T-helper 22 cell (primary cell): Measurements from ENCODE around the gene MED27.

Source experiments
- DNase-seq: peaks from one replicate; pipeline ENCODE4 v3.0.0-alpha.2; 2020; ENCODE audit warnings: low read depth

The MED27 gene

GRCh38 chr9:131965103-131965502 lies 114.6 kb downstream of the MED27 start:
- DNase-seq = no peak

GRCh38 chr9:131963072-131964030 lies 116.3 kb downstream of the MED27 start:
- DNase-seq = no peak

GRCh38 chr9:131961496-131961880 lies 118.2 kb downstream of the MED27 start:
- no peak for DNase-seq

GRCh38 chr9:131960851-131961495 lies 118.7 kb downstream of the MED27 start:
- no peak for DNase-seq

GRCh38 chr9:131960311-131960710 lies 119.4 kb downstream of the MED27 start:
- no peak for DNase-seq

- no peak for DNase-seq
These were observed 119.8 kb downstream of the MED27 start for GRCh38 chr9:131959887-131960286.

- no peak for DNase-seq
These were observed 120.6 kb downstream of the MED27 start for GRCh38 chr9:131959056-131959455.

GRCh38 chr9:131954299-131954698 lies 125.4 kb downstream of the MED27 start:
- DNase-seq = no peak

- DNase-seq = no peak
These were observed 127.8 kb downstream of the MED27 start for GRCh38 chr9:131951905-131952304.

GRCh38 chr9:131951155-131951554 lies 128.5 kb downstream of the MED27 start:
- no peak for DNase-seq

GRCh38 chr9:131950487-131950886 lies 129.2 kb downstream of the MED27 start:
- DNase-seq = no peak

GRCh38 chr9:131946180-131946579 lies 133.5 kb downstream of the MED27 start:
- DNase-seq = no peak

- no peak for DNase-seq
These were observed 136.3 kb downstream of the MED27 start for GRCh38 chr9:131943351-131943841.

GRCh38 chr9:131942146-131942720 lies 137.4 kb downstream of the MED27 start:
- no peak for DNase-seq

GRCh38 chr9:131937451-131937850 lies 142.2 kb downstream of the MED27 start:
- DNase-seq = no peak

GRCh38 chr9:131936929-131937328 lies 142.7 kb downstream of the MED27 start:
- DNase-seq = no peak

- no peak for DNase-seq
These were observed 145.0 kb downstream of the MED27 start for GRCh38 chr9:131934673-131935072.

- DNase-seq = no peak
These were observed 152.6 kb downstream of the MED27 start for GRCh38 chr9:131927091-131927490.

- DNase-seq = no peak
These were observed 153.2 kb downstream of the MED27 start for GRCh38 chr9:131926360-131926922.

- DNase-seq = no peak
These were observed 153.9 kb downstream of the MED27 start for GRCh38 chr9:131925677-131926177.

- no peak for DNase-seq
These were observed 155.9 kb downstream of the MED27 start for GRCh38 chr9:131923766-131924165.

GRCh38 chr9:131923132-131923671 lies 156.5 kb downstream of the MED27 start:
- no peak for DNase-seq
